ENCODE data around the gene KAT7.

GRCh38 chr17:49874911-49875310, 86.4 kb downstream of the KAT7 start:
- no peak for TF ChIP-seq CTCF (IDR thresholded peaks at IDR 0.05; ENCODE audit: borderline replicate concordance, extremely low read depth, low read length, poor library complexity, severe bottlenecking)
- no peak for TF ChIP-seq EZH2 (IDR thresholded peaks at IDR 0.05; ENCODE audit: borderline replicate concordance, low read depth, low read length, severe bottlenecking)

Measured in DND-41 (cell line).